Parathyroid adenoma (tissue), 2 donors: ENCODE data around the gene CRYBB3.

Experiments
- H2AFZ ChIP-seq: fragments of 300-600 bp; sonication (generic); one replicate; pipeline ENCODE4 v1.7.0; 2017; ENCODE audit warnings: antibody characterized with exemption, mild to moderate bottlenecking
- H3K27ac ChIP-seq: fragments of 300-600 bp; sonication (generic); one replicate; pipeline ENCODE4 v1.7.0; 2017
- H3K27me3 ChIP-seq: fragments of 300-600 bp; sonication (generic); one replicate; pipeline ENCODE4 v1.7.0; 2017; ENCODE audit warnings: low read length; ENCODE audit not compliant: control insufficient read depth, insufficient read depth
- H3K36me3 ChIP-seq: fragments of 300-600 bp; sonication (generic); one replicate; pipeline ENCODE4 v1.7.0; 2017; ENCODE audit warnings: low read length; ENCODE audit not compliant: control insufficient read depth, insufficient read depth
- H3K4me1 ChIP-seq: fragments of 300-600 bp; sonication (generic); one replicate; pipeline ENCODE4 v1.7.0; 2017; ENCODE audit warnings: control low read depth
- H3K4me2 ChIP-seq: fragments of 300-600 bp; sonication (generic); one replicate; pipeline ENCODE4 v1.7.0; 2017; ENCODE audit warnings: low read length
- H3K4me3 ChIP-seq: fragments of 300-600 bp; sonication (generic); one replicate; pipeline ENCODE4 v1.7.0; 2017; ENCODE audit warnings: low read depth, low read length
- H3K79me2 ChIP-seq: fragments of 300-600 bp; sonication (generic); one replicate; pipeline ENCODE4 v1.7.0; 2017; ENCODE audit warnings: control low read depth
- H3K9ac ChIP-seq: fragments of 300-600 bp; sonication (generic); one replicate; pipeline ENCODE4 v1.7.0; 2017; ENCODE audit warnings: mild to moderate bottlenecking
- H3K9me3 ChIP-seq: fragments of 300-600 bp; sonication (generic); one replicate; pipeline ENCODE4 v1.7.0; 2017; ENCODE audit warnings: low read length; ENCODE audit not compliant: control insufficient read depth
- TF ChIP-seq, protein P1 (sequence below): fragments of 300-600 bp; sonication (generic); IDR thresholded peaks from one replicate; pipeline ENCODE4 v1.7.0; 2017; ENCODE audit warnings: antibody characterized with exemption, mild to moderate bottlenecking
- donor health status: primary hyperparathyroidism.

CRYBB3 gene

DNA sequence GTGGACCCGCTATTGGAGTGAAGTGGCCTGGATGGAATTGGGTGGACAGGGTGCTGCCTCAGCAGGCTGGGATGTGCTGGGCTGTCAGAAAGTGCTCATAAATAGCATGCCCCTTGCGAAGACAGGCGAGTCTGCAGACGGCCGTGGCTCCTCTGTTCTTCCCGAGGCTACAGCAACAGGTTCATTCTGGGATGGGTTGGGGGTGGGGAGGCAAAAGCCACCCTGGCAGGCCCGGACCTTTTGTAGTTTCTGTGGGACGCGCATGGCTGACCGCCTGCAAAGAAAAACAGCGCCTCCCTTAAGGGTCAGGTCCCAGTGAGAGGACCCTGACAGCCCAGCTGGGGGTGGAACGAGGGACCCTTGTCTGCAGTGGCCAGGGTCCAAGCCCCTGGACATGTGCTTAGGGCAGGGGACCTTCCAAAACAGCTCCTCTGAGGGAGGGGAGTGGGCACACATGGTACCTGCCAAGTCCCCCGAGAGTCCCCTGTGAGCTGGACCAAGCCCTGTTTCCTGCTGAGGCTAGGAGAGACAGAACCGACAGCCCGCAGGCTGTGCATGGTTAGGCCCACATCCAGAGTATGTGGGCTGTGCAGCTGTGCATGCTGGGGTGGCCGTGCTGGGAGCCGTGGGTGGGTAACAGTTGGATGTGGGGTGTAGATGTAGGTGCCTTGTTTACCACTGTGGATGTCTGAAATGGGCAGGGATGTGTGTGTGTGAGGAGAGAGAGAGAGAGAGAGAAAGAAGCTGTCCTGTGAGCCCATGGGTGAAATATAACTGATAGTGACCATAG, at the start of gene CRYBB3:
CRYBB3 (plus strand) TSS at position 128 of the 790 bp plus-strand sequence. CDS start 1,539 bp downstream, outside the sequence.
- Histone ChIP-seq H3K4me1 (no peaks in the 10 kb centered on the region), H3K4me3 (no peak within 1 kb of the TSS), H3K9ac (no peak within 1 kb of the TSS), H3K27ac (no peak within 1 kb of the TSS), H3K27me3 (no peaks in the 10 kb centered on the region), H3K4me2 (no peak within 1 kb of the TSS), H3K9me3 (no peaks in the 10 kb centered on the region), H3K36me3 (no peaks in the 10 kb centered on the region), H3K79me2 (no peaks in the 10 kb centered on the region), H2AFZ (no peak within 1 kb of the TSS)
- TF ChIP-seq, protein P1, sequence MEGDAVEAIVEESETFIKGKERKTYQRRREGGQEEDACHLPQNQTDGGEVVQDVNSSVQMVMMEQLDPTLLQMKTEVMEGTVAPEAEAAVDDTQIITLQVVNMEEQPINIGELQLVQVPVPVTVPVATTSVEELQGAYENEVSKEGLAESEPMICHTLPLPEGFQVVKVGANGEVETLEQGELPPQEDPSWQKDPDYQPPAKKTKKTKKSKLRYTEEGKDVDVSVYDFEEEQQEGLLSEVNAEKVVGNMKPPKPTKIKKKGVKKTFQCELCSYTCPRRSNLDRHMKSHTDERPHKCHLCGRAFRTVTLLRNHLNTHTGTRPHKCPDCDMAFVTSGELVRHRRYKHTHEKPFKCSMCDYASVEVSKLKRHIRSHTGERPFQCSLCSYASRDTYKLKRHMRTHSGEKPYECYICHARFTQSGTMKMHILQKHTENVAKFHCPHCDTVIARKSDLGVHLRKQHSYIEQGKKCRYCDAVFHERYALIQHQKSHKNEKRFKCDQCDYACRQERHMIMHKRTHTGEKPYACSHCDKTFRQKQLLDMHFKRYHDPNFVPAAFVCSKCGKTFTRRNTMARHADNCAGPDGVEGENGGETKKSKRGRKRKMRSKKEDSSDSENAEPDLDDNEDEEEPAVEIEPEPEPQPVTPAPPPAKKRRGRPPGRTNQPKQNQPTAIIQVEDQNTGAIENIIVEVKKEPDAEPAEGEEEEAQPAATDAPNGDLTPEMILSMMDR = no peak

DNA sequence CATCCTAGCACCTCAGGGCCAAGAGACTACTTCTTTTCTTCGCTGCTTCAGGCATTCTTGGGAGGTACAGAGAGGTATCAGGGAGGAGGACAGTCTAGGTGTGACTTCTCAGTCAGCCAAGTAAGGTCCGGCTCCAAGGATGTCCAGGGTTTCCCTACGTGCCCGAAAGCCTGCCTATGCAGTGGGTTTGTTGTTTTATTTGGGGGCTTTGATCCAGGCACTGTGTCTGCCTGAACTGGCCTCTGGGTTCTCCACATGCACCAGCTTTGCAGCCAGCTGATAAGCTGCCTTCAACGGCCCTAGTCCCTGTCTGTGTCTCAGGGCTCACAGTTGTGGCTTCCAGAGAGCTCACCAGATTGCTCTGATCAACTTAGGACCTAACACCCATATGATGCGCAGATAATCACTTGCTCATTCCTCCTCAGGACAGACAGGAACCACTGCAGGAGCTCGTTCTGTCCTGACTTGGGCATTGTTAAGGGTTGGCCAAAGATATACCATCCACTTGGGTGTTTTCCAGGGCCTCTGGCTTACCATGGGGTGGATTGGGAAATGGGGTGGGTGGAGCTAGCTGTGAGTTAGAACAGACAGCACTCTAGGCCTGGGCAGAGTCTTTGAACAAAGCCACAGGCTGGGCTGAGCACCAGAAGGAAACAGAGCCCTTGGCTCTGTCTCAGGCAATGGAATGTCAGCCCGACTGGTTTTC, 45.5 kb upstream of the CRYBB3 start:
- Histone ChIP-seq H3K9me3 (no peaks in the 10 kb centered on the region), H3K27me3 (no peaks in the 10 kb centered on the region), H3K4me1 (no peaks in the 10 kb centered on the region), H3K27ac (no peak overlapping the region), H3K4me2 (no peak overlapping the region), H3K79me2 (no peaks in the 10 kb centered on the region), H3K4me3 (no peak overlapping the region), H3K36me3 (no peaks in the 10 kb centered on the region), H3K9ac (no peak overlapping the region), H2AFZ (no peak overlapping the region)
- TF ChIP-seq, protein P1 = no peak

DNA sequence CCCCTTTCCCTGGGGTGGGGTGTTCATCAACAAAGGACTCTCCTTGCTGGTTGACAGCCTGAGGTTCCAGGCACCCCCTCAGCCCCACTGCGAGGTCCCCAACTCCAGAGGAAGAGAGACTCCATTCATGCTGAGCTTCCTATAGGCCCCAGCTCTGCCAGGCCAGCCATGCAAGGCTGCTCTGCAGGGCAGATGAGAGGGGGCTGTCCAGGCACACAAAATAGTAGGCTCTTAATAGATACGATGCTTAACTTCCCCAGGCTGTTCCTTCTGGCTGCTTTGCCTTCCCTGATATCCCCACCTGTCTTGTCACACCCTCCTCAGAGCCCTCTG, 45.0 kb upstream of the CRYBB3 start:
- Histone ChIP-seq H3K9ac (no peak overlapping the region), H3K4me2 (no peak overlapping the region), H3K79me2 (no peaks in the 10 kb centered on the region), H2AFZ (no peak overlapping the region), H3K4me1 (no peaks in the 10 kb centered on the region), H3K27ac (no peak overlapping the region), H3K27me3 (no peaks in the 10 kb centered on the region), H3K4me3 (no peak overlapping the region), H3K9me3 (no peaks in the 10 kb centered on the region), H3K36me3 (no peaks in the 10 kb centered on the region)
- TF ChIP-seq, protein P1 = no peak

DNA sequence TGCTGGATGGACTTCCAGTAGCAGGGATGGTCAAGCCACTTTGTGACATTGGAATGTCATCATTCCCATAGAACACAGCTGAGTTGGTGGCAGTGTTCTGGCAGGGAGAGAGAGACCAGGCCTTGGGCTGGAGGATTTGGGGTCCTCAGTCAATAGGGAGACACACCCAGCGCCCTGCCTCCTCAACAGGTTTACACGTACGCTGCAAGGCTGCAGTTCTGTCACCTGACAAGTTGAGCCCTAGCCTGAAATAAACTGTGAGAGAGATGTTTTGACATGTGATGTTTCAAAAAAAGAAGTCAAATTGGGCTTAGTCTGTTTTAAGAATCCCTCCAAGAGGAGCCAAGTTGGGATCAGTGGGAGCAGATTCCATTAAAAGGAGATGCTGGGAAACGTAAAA, 42.9 kb upstream of the CRYBB3 start:
- Histone ChIP-seq H3K4me1 (no peaks in the 10 kb centered on the region), H3K9ac (no peak overlapping the region), H3K36me3 (no peaks in the 10 kb centered on the region), H3K79me2 (no peaks in the 10 kb centered on the region), H3K27ac (no peak overlapping the region), H2AFZ (no peak overlapping the region), H3K27me3 (no peaks in the 10 kb centered on the region), H3K4me2 (no peak overlapping the region), H3K4me3 (no peak overlapping the region), H3K9me3 (no peaks in the 10 kb centered on the region)
- TF ChIP-seq, protein P1 = no peak
